HG02678 (cell line): ENCODE measurements around the gene PITPNB.

Source experiments
- ATAC-seq: cut with Tn5 transposase; IDR thresholded peaks from one replicate; pipeline ENCODE4 v1.9.1; 2021; ENCODE audit warnings: mild to moderate bottlenecking, moderate library complexity; ENCODE audit not compliant: unreplicated experiment

PITPNB gene

DNA sequence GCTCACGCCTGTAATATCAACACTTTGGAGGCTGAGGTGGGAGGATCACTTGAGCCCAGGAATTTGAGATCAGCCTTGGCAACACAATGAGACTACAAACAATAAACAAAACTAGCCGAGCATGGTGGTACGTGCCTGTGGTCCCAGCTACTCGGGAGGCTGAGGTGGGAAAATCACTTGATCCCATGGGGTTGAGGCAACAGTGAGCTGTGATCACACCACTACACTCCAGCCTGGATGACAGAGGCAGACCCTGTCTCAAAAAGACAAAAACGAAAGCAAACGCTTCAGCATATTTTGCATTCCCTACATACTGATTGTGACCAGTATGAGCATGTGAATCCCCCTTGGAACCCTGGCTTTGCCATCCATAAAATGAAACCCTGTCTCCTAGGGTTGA lies 83.6 kb downstream of the PITPNB start:
- no peak for ATAC-seq

- no peak for ATAC-seq
Observed at GRCh38 chr22:27834364-27835185, 84.5 kb downstream of the PITPNB start.

DNA sequence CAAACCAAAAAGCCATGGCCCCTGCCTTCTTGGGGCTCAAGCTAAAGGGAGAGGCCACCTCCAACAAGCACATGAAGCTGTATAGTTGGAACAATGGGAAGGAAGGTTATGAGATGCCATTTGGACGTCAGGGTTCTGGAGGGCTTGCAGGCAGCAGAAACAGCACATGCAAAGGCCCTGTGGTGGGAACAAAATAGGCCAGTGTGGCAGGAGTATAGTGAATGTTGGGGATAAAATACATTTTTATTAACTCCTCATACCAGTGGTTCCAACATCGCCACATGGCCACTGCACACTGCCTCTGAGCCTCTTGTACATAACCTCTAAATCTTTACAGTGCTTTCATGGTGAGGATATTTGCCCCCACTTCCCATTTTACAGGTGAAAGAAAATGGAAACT lies 85.3 kb downstream of the PITPNB start:
- ATAC-seq, result no peak

- no peak for ATAC-seq
Observed at GRCh38 chr22:27832606-27833005, 86.5 kb downstream of the PITPNB start.

DNA sequence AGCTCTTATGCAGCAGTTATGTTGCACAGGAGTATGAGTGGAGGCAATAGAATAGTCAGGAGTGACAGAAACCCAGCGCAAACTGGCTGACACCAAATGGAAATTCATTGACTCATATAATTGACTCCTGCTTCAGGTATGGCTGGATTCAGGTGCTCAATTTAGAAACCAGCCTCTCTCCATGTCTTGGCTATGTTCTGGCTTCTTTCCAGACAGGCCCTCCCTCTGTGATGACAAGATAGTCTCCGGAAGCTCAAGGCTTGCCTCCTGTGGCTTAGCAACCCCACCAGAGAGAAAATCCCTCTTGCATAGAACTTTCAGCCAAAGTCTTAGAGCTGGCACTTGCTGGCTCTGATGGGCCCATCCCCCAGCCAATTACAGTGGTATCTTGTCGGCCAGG lies 89.4 kb downstream of the PITPNB start:
- ATAC-seq, result no peak

- ATAC-seq, result no peak
Observed at GRCh38 chr22:27827604-27828587, 91.2 kb downstream of the PITPNB start.

- ATAC-seq, result no peak
Observed at GRCh38 chr22:27825174-27825573, 93.9 kb downstream of the PITPNB start.

DNA sequence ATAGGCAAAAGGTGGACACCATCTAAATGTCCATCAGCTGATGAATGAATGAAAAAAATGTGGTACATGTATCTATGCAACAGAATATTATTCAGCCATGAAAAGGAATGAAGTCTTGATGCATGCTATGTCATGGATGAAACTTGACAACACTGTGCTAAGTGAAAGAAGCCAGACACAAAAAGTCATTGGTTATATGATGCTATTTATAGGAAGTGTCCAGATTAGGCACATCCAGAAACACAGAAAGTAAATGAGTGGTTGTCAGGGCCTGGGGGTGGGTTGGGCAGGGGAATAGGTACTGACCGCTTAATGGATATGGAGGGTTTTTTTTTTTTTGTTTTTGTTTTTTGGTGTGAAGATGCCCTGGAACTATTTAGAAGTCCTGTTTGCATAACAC lies 95.8 kb downstream of the PITPNB start:
- ATAC-seq, result no peak

DNA sequence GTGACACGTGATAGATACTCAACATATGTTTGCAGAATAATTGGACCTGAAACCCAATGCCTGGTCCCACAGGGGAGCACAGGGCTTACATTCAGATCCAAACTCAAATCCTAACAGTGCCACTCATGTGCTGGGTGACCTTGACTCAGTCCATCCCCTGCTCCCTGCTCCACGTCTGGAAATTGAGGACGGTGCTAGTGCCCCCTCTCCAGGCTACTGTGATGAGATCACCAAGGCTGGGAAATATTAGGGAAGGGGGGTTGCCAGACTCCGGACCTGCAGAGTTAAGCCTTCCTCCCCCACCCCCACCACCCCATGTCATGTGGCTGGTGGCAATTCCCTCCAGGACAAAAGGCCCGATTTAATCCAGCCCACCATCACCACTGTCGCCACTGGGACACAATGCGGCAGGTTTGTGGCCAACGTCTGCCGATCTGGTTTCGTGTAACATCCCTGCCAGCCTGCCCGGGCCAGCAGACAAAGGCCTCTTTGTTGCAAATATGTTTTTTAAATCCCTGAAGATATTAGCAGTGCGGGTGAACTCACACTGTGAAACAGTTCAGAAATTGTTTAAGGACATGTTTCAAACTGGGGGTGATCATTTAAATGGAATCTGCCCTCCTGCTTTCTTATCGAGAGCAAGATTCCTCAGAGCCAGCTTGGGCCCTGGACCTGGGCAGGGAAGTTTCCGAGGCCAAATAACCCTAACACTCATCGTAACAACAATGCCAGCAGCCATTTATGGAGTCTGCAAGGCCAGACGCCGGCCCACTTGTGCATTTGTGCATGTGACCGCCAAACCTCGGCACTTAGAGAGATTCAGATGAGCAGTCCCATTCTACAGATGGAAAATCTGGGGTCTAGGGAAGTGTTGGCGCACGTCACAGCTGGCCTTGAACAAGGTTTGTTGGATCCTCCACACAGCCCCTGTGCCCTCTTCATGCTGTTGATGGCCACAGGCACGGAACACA lies 97.9 kb downstream of the PITPNB start:
- ATAC-seq, result no peak

- no peak for ATAC-seq
Observed at GRCh38 chr22:27816552-27816951, 102.5 kb downstream of the PITPNB start.

- ATAC-seq, result no peak
Observed at GRCh38 chr22:27815826-27816530, 103.1 kb downstream of the PITPNB start.

GRCh38 chr22:27814993-27815392 lies 104.1 kb downstream of the PITPNB start:
- ATAC-seq, result no peak

- no peak for ATAC-seq
Observed at GRCh38 chr22:27811778-27812177, 107.3 kb downstream of the PITPNB start.

DNA sequence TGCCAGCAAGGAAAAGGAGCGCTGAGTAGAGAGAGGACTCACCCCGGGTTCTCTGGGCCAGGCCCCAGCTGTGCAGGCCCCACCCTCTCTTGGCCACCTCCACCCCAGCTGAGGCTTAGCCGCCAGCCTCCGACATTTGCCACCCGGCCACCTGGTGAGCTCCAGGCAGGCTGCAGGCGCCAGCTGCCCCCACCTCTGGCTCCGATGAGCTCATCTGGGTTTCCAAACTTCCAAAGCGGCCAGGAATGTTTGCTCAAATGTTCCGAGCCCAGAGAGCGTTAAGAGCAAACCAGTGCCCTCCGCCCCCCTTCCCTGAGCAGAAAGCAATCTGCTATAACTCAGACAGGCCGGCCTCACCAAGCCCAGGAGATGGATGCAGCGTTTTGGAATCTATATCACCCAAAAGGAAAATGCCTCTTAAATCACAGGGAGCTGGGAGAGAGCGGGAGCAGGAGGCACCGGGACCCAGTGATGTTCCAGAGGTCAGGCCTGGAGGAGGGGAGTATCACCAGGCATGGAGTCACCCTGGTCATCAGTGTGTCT lies 108.4 kb downstream of the PITPNB start:
- ATAC-seq, result no peak

DNA sequence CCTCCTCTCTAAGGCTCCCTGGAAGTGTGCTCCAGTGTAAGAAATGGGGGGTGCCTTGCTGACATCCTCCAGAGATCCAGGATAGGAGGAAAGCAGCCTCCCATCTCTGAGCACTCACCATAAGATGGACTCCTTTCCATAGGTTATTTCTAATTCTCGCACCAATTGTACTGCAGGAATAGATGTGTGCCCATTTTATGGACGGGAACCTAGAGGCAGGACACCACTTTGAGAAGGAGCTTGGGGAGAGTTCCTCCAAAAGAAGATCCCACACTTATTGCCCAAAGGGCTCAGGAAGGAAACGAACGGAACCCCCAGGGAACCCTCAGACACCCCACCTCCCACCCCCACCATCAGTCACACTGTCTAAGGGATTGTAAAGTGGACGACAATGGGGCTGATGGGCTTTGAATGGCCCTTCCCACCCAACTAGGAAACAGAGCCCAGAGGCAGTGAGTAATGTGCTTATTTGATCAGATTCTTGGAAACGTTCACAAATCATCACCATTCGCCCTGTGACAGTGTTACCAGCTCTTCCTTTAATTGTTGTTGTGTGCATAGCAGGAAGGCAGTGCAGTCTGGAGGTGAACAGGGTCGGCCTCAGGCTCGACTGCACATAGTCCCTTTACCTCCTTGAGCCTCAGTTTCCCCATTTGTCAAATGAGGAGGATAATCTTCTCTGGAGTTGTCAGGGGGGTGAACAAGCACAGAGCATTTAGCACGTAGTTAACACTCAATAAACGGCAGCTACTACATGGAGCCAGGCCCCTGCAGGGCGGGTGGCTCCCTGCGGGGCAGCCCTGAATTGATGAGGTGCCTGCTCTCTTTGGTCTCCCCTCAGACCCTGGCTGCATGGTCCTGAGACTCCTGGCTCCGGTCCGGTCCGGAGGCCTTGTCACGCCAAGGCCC lies 109.1 kb downstream of the PITPNB start:
- ATAC-seq, result no peak

- no peak for ATAC-seq
Observed at GRCh38 chr22:27809226-27809603, 109.8 kb downstream of the PITPNB start.

DNA sequence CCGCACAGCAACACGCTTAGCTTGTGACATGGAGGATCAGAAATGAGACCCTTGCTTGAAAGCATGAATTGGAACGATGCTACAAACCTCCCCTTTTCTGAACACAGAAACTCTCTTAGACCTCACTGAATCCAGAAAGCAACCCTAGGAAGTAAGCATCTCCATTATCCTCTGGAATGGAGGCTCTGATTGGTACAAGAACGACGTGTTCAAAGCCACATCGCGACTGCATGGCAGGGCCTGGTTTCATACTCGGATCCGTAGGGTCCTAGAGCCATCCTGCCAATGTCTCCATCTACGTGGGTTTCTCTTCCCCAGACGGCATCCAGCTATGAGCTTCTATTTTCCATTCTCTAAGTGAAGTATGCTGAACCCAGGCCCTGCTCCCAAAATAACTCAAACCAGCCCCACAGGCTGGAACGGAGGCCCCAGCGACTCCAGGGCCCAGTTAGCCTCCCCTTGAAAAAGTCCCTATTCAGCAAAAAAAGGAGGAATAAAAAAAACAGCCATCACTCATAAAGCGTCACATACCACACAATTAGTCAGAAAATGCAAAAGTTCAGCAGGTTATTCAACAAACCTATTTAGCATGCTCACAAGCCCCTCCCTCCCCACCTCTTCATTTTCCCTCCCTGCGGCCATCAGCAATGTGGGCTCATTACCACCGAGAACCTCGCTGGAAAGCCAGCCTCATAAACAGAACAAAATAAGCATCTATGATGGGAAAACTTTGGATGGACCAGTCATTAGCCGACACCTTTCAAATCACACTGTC lies 110.4 kb downstream of the PITPNB start:
- ATAC-seq, result no peak

- ATAC-seq, result no peak
Observed at GRCh38 chr22:27805841-27806240, 113.2 kb downstream of the PITPNB start.
